ENCODE measurements around the gene SFXN3. TPM values are rescaled to one million over a fixed set of nuclear protein-coding genes. Genes with fewer than 3 reads are reported as not detected.

Gene SFXN3
- total and polyA plus RNA-seq, 2 experiments from 2014 or later, result 0.68 to 3.8 TPM

GRCh38 chr10:101040851-101041250, 9.8 kb downstream of the SFXN3 start:
- peaks cover 11% of the 10 kb centered on the region for H3K4me1 ChIP-seq (ENCODE audit: insufficient read depth)
- Mint-ChIP-seq H3K27me3 (ENCODE audit: insufficient read depth, low read depth, poor library complexity) (peaks cover 51% of the 10 kb centered on the region), H3K27ac (no peak overlapping the region), H3K4me1 (peaks cover 18% of the 10 kb centered on the region), H3K36me3 (ENCODE audit: low read depth) (no peaks in the 10 kb centered on the region), H3K9me3 (no peaks in the 10 kb centered on the region), H3K4me3 (no peak overlapping the region)
- no peak overlapping the region for H3K4me2 ChIP-seq
- ATAC-seq (no peak), DNase-seq (ENCODE audit: low spot score) (no peak)
- peaks cover 49% of the 10 kb centered on the region for H3K27me3 ChIP-seq (ENCODE audit: insufficient read depth)
- no peak overlapping the region for H2AFZ ChIP-seq
- no peaks in the 10 kb centered on the region for H3K9me2 ChIP-seq (ENCODE audit: insufficient read depth)
- TF ChIP-seq ZNF462 (CRISPR knock-in tag; IDR thresholded peaks at IDR 0.05) (no peak), EZH2phosphoT487 (IDR thresholded peaks at IDR 0.05; ENCODE audit: unreplicated experiment) (no peak), NANOG (IDR thresholded peaks at IDR 0.05; ENCODE audit: borderline replicate concordance) (no peak)
- no peaks in the 10 kb centered on the region for H3K79me2 ChIP-seq (replicated peaks; ENCODE audit: insufficient read depth)
- 0 out of 2 replicates have a peak, but pooled peaks cover 6% of the 10 kb centered on the region for H4K20me1 ChIP-seq (replicated peaks; ENCODE audit: insufficient read depth)
- H3K27ac ChIP-seq (ENCODE audit: low read depth), result no peak overlapping the region
- H3K36me3 ChIP-seq (ENCODE audit: insufficient read depth), result no peaks in the 10 kb centered on the region
- H3F3A ChIP-seq (replicated peaks; ENCODE audit: low read depth), result 0 out of 2 replicates have a peak, but pooled peaks cover 6% of the 10 kb centered on the region
- H3K4me3 ChIP-seq, result no peak overlapping the region

- peaks cover 12% of the 10 kb centered on the region for H3K4me1 ChIP-seq (ENCODE audit: insufficient read depth)
- H3K27ac ChIP-seq (ENCODE audit: low read depth), result no peak overlapping the region
- H4K20me1 ChIP-seq (replicated peaks; ENCODE audit: insufficient read depth), result 0 out of 2 replicates have a peak, but pooled peaks cover 6% of the 10 kb centered on the region
- peaks cover 50% of the 10 kb centered on the region for H3K27me3 ChIP-seq (ENCODE audit: insufficient read depth)
- no peaks in the 10 kb centered on the region for H3K36me3 ChIP-seq (ENCODE audit: insufficient read depth)
- no peak overlapping the region for H2AFZ ChIP-seq
- no peak overlapping the region for H3K4me2 ChIP-seq
- Mint-ChIP-seq H3K4me3 (no peak overlapping the region), H3K27ac (no peak overlapping the region), H3K27me3 (ENCODE audit: insufficient read depth, low read depth, poor library complexity) (peaks cover 51% of the 10 kb centered on the region), H3K36me3 (ENCODE audit: low read depth) (no peaks in the 10 kb centered on the region), H3K9me3 (no peaks in the 10 kb centered on the region), H3K4me1 (peaks cover 19% of the 10 kb centered on the region)
- DNase-seq (ENCODE audit: low spot score), result peak; percentile 90
- H3K79me2 ChIP-seq (replicated peaks; ENCODE audit: insufficient read depth), result no peaks in the 10 kb centered on the region
- no peaks in the 10 kb centered on the region for H3K9me2 ChIP-seq (ENCODE audit: insufficient read depth)
- TF ChIP-seq NANOG (IDR thresholded peaks at IDR 0.05; ENCODE audit: borderline replicate concordance) (no peak), STAT1 (IDR thresholded peaks at IDR 0.05; ENCODE audit: unreplicated experiment) (no peak), EZH2phosphoT487 (IDR thresholded peaks at IDR 0.05; ENCODE audit: unreplicated experiment) (no peak), CTCF (conservative IDR thresholded peaks at IDR 0.05; ENCODE audit: low read depth in 2 of 2) (peak; percentile 89 to 93), POLR2AphosphoS5 (IDR thresholded peaks at IDR 0.05; ENCODE audit: low read depth) (no peak), CREB1 (CRISPR knock-in tag; IDR thresholded peaks at IDR 0.05; ENCODE audit: low read depth) (no peak), ZNF114 (CRISPR knock-in tag; IDR thresholded peaks at IDR 0.05) (no peak), EZH2 (IDR thresholded peaks at IDR 0.05; ENCODE audit: low read depth, unreplicated experiment) (peak; percentile 39), ZNF331 (CRISPR knock-in tag; IDR thresholded peaks at IDR 0.05; ENCODE audit: low read depth) (no peak)
- peak; percentile 81 for ATAC-seq
- H3K4me3 ChIP-seq, result no peak overlapping the region
- H3F3A ChIP-seq (replicated peaks; ENCODE audit: low read depth), result 0 out of 2 replicates have a peak, but pooled peaks cover 6% of the 10 kb centered on the region
These were observed 10.3 kb downstream of the SFXN3 start for GRCh38 chr10:101041252-101041761.
